HFFc6 (cell line): ENCODE data around the gene BCAS3. TPM values are rescaled to one million over a fixed set of nuclear protein-coding genes. Genes with fewer than 3 reads are reported as not detected.

Source experiments
- DNase-seq: peaks from one replicate; pipeline ENCODE4 v3.0.0-alpha.2; 2018
- H3K27ac Mint-ChIP-seq: 2 replicates; pipeline ENCODE4 v1.8.0; 2020; ENCODE audit warnings: mild to moderate bottlenecking, mixed read lengths
- H3K27me3 Mint-ChIP-seq: 2 replicates; pipeline ENCODE4 v1.8.0; 2021; ENCODE audit warnings: mild to moderate bottlenecking, moderate library complexity, mixed read lengths; ENCODE audit not compliant: insufficient read depth
- H3K36me3 Mint-ChIP-seq: 2 replicates; pipeline ENCODE4 v1.8.0; 2021; ENCODE audit warnings: low read depth, mixed read lengths
- H3K4me1 Mint-ChIP-seq: 2 replicates; pipeline ENCODE4 v1.8.0; 2020; ENCODE audit warnings: low read depth, mixed read lengths
- H3K4me3 Mint-ChIP-seq: 2 replicates; pipeline ENCODE4 v1.8.0; 2020; ENCODE audit warnings: mild to moderate bottlenecking, moderate library complexity, mixed read lengths
- H3K9me3 Mint-ChIP-seq: 2 replicates; pipeline ENCODE4 v1.8.0; 2020; ENCODE audit warnings: mild to moderate bottlenecking, mixed read lengths
- CTCF ChIP-seq: fragments of 200-600 bp; sonication (generic); IDR thresholded peaks from 2 replicates; pipeline ENCODE4 v1.5.0; 2021; ENCODE audit warnings: antibody characterized with exemption, mild to moderate bottlenecking
- total RNA-seq, 6 experiments: library from RNA; stranded (reverse); fragmentation: NEBNext Ultra II Directional; extraction: Animal tissue kit (Norgen Biotek cat#: 25700); gene quantifications; 2 replicates in 1 of 6; 3 replicates in 5 of 6; pipeline ENCODE4 v1.2.3, GENCODE V29; 2021

BCAS3 gene
- total RNA-seq, 6 experiments from 2014 or later, result 9.8 to 13.8 (median 12.0) TPM

DNA sequence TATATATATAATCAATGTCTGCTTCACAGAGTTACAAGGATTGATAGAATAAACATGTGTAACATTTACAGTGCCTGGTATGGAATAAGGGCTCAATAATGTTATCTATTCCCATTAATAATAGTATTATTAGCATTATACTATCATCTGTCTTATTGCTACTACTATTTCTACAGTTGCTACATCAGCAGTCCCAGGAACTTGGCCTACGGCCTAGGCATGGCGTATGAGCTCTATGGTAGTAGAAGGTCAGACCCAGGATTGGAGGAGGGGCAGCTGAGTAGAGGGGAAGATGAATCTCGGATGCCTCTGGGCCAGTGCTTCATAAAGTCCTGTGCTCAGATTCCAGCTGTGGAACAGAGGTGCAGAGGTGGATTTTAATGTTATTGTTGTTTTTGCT is 575.7 kb downstream of the BCAS3 start:
- Mint-ChIP-seq H3K9me3 (no peaks in the 10 kb centered on the region), H3K4me1 (peaks cover 63% of the 10 kb centered on the region), H3K27me3 (no peaks in the 10 kb centered on the region; the same call in 1 of the 2 replicates), H3K36me3 (no peaks in the 10 kb centered on the region), H3K27ac (peak overlapping the region; percentile 34), H3K4me3 (no peak overlapping the region)
- no peak for DNase-seq
- TF ChIP-seq CTCF, result no peak

DNA sequence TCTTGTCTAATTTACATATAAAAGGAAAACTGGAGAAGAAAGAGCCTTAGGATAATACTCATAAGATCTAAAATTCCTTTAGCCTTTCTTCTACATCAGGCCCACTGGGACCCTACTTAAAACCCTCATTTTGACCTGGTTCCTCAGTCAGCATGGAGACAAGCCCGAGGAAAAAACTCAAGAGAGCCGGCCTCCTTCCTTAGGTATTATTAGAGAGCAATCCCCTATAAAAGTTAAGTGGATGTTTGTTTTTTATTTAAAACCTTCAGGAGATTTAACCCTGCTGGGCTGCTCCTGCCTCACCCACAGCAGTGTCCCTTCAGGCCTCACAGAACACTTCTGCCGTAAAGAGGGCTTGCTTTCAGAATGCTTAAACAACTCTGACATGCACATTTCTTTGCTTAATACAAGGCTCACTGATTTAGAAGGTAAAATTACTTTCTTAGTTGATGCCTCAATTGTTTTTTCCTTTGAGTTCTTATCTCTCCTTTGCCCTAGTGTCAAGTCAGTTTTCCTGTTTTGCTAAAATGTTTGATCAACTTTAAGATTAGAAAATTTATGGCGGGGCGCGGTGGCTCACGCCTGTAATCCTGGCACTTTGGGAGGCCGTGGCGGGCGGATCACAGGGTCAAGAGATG is 576.4 kb downstream of the BCAS3 start:
- peaks cover 57% of the 10 kb centered on the region for H3K4me1 Mint-ChIP-seq
- no peak for TF ChIP-seq CTCF
- no peak overlapping the region for H3K4me3 Mint-ChIP-seq
- no peaks in the 10 kb centered on the region; the same call in 1 of the 2 replicates for H3K27me3 Mint-ChIP-seq
- DNase-seq, result no peak
- H3K27ac Mint-ChIP-seq, result peak overlapping the region; percentile 34; the same call in 1 of the 2 replicates
- no peaks in the 10 kb centered on the region for H3K36me3 Mint-ChIP-seq
- H3K9me3 Mint-ChIP-seq, result no peaks in the 10 kb centered on the region

GRCh38 chr17:61254904-61255303 is 577.3 kb downstream of the BCAS3 start:
- Mint-ChIP-seq H3K4me3 (no peak overlapping the region), H3K27ac (no peak overlapping the region), H3K36me3 (no peaks in the 10 kb centered on the region), H3K27me3 (no peaks in the 10 kb centered on the region; the same call in 1 of the 2 replicates), H3K9me3 (no peaks in the 10 kb centered on the region), H3K4me1 (peaks cover 57% of the 10 kb centered on the region)
- no peak for TF ChIP-seq CTCF
- DNase-seq, result no peak

DNA sequence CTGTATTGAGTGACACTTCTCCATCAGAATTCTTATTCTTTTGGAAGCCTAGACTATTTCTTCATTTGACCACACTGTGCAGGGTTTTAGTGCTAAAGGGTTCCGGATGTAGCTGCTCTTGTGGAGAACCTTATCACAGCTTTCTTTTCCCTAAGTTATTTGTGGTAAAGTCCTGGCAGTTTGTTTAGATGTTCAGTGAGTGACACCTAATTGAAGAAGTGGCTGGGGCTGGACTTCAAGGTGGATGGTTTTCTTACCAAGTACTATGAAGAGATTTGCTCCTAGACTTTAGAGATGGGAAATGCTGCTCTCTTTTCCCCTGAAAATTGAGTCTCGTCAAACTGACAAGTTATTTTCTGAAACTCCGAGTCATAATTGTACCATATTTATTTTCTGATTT is 578.0 kb downstream of the BCAS3 start:
- TF ChIP-seq CTCF, result no peak
- Mint-ChIP-seq H3K4me1 (peaks cover 57% of the 10 kb centered on the region), H3K27me3 (no peaks in the 10 kb centered on the region; the same call in 1 of the 2 replicates), H3K36me3 (no peaks in the 10 kb centered on the region), H3K4me3 (no peak overlapping the region), H3K27ac (no peak overlapping the region), H3K9me3 (no peaks in the 10 kb centered on the region)
- DNase-seq, result no peak

DNA sequence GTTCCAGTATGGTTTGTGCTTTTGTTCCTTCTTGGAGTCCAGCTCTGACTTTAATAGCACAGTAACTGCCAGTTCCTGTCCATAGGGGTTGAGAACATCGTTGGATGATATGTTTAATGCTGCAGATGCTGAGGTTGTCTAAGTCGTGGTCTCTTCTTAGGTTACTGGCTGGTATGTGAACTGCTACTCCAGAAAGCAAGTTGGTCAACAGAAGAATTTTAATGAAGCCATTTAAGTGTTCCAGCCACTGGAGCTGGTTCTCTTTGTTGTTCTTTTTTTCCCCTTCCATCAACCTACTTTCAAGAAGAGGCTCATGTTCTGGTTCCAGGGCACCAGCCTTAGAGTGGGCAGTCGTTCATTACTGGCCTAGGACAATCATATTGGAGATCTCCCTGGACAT is 581.7 kb downstream of the BCAS3 start:
- Mint-ChIP-seq H3K27me3 (no peaks in the 10 kb centered on the region), H3K9me3 (no peaks in the 10 kb centered on the region), H3K36me3 (no peaks in the 10 kb centered on the region), H3K27ac (no peak overlapping the region; the same call in 1 of the 2 replicates), H3K4me3 (no peak overlapping the region), H3K4me1 (peaks cover 38% of the 10 kb centered on the region)
- DNase-seq, result no peak
- TF ChIP-seq CTCF, result no peak
